Endothelial cell of umbilical vein (primary cell): ENCODE data around the gene CELA2B. TPM values are rescaled to one million over a fixed set of nuclear protein-coding genes. Genes with fewer than 3 reads are reported as not detected.

Experiments used
- BruUV-seq: library from RNA; stranded (reverse); fragments of 400-500 nt; replicated peaks from 2 replicates; lab custom pipeline; 2021; lab: Mats Ljungman, UMichigan
- CTCF ChIA-PET: fragments of 300-600, 350-600 bp; sonication (Branson Sonifier 250); formaldehyde crosslinking; loops from one replicate; lab custom pipeline; 2021; ENCODE audit warnings: antibody characterized with exemption, inconsistent platforms; lab: Charles Lee
- POLR2A ChIA-PET: fragments of 300-600, 350-600 bp; sonication (Branson Sonifier 250); formaldehyde crosslinking; loops from one replicate; lab custom pipeline; 2021; ENCODE audit warnings: antibody characterized with exemption, inconsistent platforms; lab: Charles Lee
- DNase-seq: peaks from one replicate; pipeline ENCODE4 v3.0.0-alpha.2; 2011; ENCODE audit warnings: low read depth, low spot score
- FAIRE-seq: peaks from 2 replicates; lab custom pipeline; 2011; peaks lifted over from hg19 to GRCh38; lab: Jason Lieb, UNC
- H2AFZ ChIP-seq: 2 replicates; pipeline ENCODE4 v1.6.0; 2012; ENCODE audit warnings: low read depth, low read length, control low read depth, inconsistent platforms
- H3K27ac ChIP-seq: 2 replicates; pipeline ENCODE4 v1.5.1; 2011; ENCODE audit warnings: low read depth, mild to moderate bottlenecking, control low read depth, low read length, moderate library complexity; ENCODE audit not compliant: insufficient read depth
- H3K27me3 ChIP-seq, 2 experiments: 2 replicates each; pipeline versions ENCODE4 v1.6.0 to v1.6.1; 2011; ENCODE audit warnings: low read length in 2 of 2, mixed read lengths in 1 of 2; ENCODE audit not compliant: control insufficient read depth in 2 of 2, insufficient read depth in 2 of 2
- H3K36me3 ChIP-seq, 2 experiments: 2 replicates in 1 of 2; 3 replicates in 1 of 2; pipeline ENCODE4 v1.5.1; 2011; ENCODE audit warnings: low read length in 2 of 2, mild to moderate bottlenecking in 1 of 2, moderate library complexity in 1 of 2; ENCODE audit not compliant: control insufficient read depth in 2 of 2, insufficient read depth in 2 of 2; ENCODE audit errors: extremely low read depth in 1 of 2
- H3K4me1 ChIP-seq: 3 replicates; pipeline ENCODE4 v1.5.1; 2011; ENCODE audit warnings: mild to moderate bottlenecking, low read length; ENCODE audit not compliant: control insufficient read depth, insufficient read depth; ENCODE audit errors: extremely low read depth
- H3K4me2 ChIP-seq: 2 replicates; pipeline ENCODE4 v1.6.1; 2011; ENCODE audit warnings: low read length, control low read depth, mixed read lengths; ENCODE audit not compliant: insufficient read depth
- H3K4me3 ChIP-seq, 3 experiments: fragments of 200-600 bp in 1 of 3; sonication (generic), shearing (Covaris generic) in 1 of 3; replicated peaks in 1 of 3; 2 replicates each; pipeline ENCODE4 v1.5.1; 2011 to 2016; ENCODE audit warnings: control low read depth in 3 of 3, low read length in 3 of 3, mild to moderate bottlenecking in 2 of 3, inconsistent platforms in 1 of 3, low read depth in 1 of 3, moderate library complexity in 1 of 3; ENCODE audit not compliant: insufficient read depth in 1 of 3
- H3K79me2 ChIP-seq: 2 replicates; pipeline ENCODE4 v1.6.0; 2012; ENCODE audit warnings: low read length, inconsistent platforms; ENCODE audit not compliant: control insufficient read depth, insufficient read depth
- H3K9ac ChIP-seq: replicated peaks from 2 replicates; pipeline ENCODE3; 2011; ENCODE audit warnings: low read length, control low read depth; ENCODE audit not compliant: insufficient read depth; ENCODE audit errors: extremely low read depth
- H3K9me1 ChIP-seq: replicated peaks from 3 replicates; pipeline ENCODE4 v1.6.0; 2011; ENCODE audit warnings: mild to moderate bottlenecking, low read length; ENCODE audit not compliant: control insufficient read depth, insufficient read depth; ENCODE audit errors: extremely low read depth
- H3K9me3 ChIP-seq: replicated peaks from 2 replicates; pipeline ENCODE4 v1.5.1; 2012; ENCODE audit warnings: low read length, inconsistent platforms; ENCODE audit not compliant: control insufficient read depth, insufficient read depth
- H4K20me1 ChIP-seq: replicated peaks from 2 replicates; pipeline ENCODE3; 2011; ENCODE audit warnings: mild to moderate bottlenecking, low read length; ENCODE audit not compliant: control insufficient read depth, insufficient read depth; ENCODE audit errors: extremely low read depth
- CTCF ChIP-seq, 2 donors: IDR thresholded peaks; 1 replicate in 1 of 2; 2 replicates in 1 of 2; pipeline ENCODE4 v1.5.1; 2011; ENCODE audit warnings: low read length in 2 of 2, mild to moderate bottlenecking in 2 of 2, moderate library complexity in 2 of 2, control low read depth in 1 of 2, inconsistent platforms in 1 of 2, low read depth in 1 of 2; ENCODE audit not compliant: insufficient read depth in 1 of 2; ENCODE audit errors: extremely low read depth in 1 of 2
- EZH2 ChIP-seq: IDR thresholded peaks from 2 replicates; pipeline ENCODE4 v1.6.1; 2012; ENCODE audit warnings: borderline replicate concordance, low read depth, mild to moderate bottlenecking, moderate library complexity, low read length, inconsistent platforms; ENCODE audit not compliant: severe bottlenecking
- FOS ChIP-seq: IDR thresholded peaks from 2 replicates; pipeline ENCODE4 v1.6.1; 2011; ENCODE audit warnings: mild to moderate bottlenecking, low read length, moderate library complexity, borderline replicate concordance; ENCODE audit not compliant: insufficient read depth
- JUN ChIP-seq: IDR thresholded peaks from 2 replicates; pipeline ENCODE4 v1.6.1; 2011; ENCODE audit warnings: borderline replicate concordance, low read depth; ENCODE audit not compliant: insufficient read length, insufficient read depth
- MAX ChIP-seq: IDR thresholded peaks from 2 replicates; pipeline ENCODE4 v1.6.1; 2011; ENCODE audit not compliant: insufficient read depth, insufficient read length
- MYC ChIP-seq: IDR thresholded peaks from one replicate; pipeline ENCODE4 v1.6.1; 2011; ENCODE audit warnings: mild to moderate bottlenecking, low read depth, low read length
- POLR2A ChIP-seq: IDR thresholded peaks from 2 replicates; pipeline ENCODE4 v1.6.1; 2012; ENCODE audit warnings: low read depth, mild to moderate bottlenecking, control low read depth, low read length
- dilution Hi-C: fragments of 300-500 bp; cut with MboI; formaldehyde crosslinking; loops from one replicate; pipeline ENCODE4 v1.15.0; 2019; ENCODE audit warnings: low sequenced_read_pairs; ENCODE audit not compliant: extremely low pct_ligation_motif_present
- intact Hi-C: fragments of 100-400 bp; cut with micrococcal nuclease; formaldehyde crosslinking; loops from one replicate; pipeline ENCODE4 v1.10.0; 2022
- polyA plus RNA-seq, 4 experiments: library from polyadenylated mRNA; depleted of rRNA in 3 of 4; stranded (reverse) in 3 of 4; unstranded in 1 of 4; fragments of >200 nt; gene quantifications; 2 replicates each; pipeline versions ENCODE4 v1.2.1 to v1.2.3, GENCODE V29; 2011 to 2012; ENCODE audit warnings: missing spikeins in 1 of 4
- total RNA-seq: library from RNA; stranded (reverse); gene quantifications from 2 replicates; pipeline ENCODE4 v1.2.3, GENCODE V29; 2021

CELA2B gene
- total and polyA plus RNA-seq, 2 donors (not counting 3 experiments of a cell fraction or from before 2014, with no cell fraction given): not detected

- Histone ChIP-seq H2AFZ (no peak overlapping the region), H3K9me1 (no peaks in the 10 kb centered on the region), H3K36me3 (no peaks in the 10 kb centered on the region), H3K4me2 (no peak overlapping the region), H3K27ac (no peak overlapping the region), H3K4me1 (no peaks in the 10 kb centered on the region), H3K27me3 (peaks cover 0 to 2% of the 10 kb centered on the region in 2 experiments), H3K79me2 (no peaks in the 10 kb centered on the region), H3K4me3 (no peak overlapping the region), H3K9ac (no peak overlapping the region), H3K9me3 (no peaks in the 10 kb centered on the region), H4K20me1 (no peaks in the 10 kb centered on the region)
- intact Hi-C loops: no loop called here
- DNase-seq (no peak), FAIRE-seq (no peak)
- BruUV-seq: no TSS peak
- dilution Hi-C loops: no loop called here
- POLR2A ChIA-PET: no interaction called here
- CTCF ChIA-PET: no interaction called here
- TF ChIP-seq CTCF (IDR thresholded peaks at IDR 0.05; ENCODE audit: extremely low read depth in 1 of 2, insufficient read depth in 1 of 2, low read depth in 1 of 2, low read length in 2 of 2) (no peak), EZH2 (no peak)
Observed at GRCh38 chr1:15442119-15442518, 33.8 kb upstream of the CELA2B start.

GRCh38 chr1:15442759-15443158, 33.1 kb upstream of the CELA2B start:
- Histone ChIP-seq H2AFZ (no peak overlapping the region), H3K27ac (no peak overlapping the region), H3K27me3 (peaks cover 0 to 2% of the 10 kb centered on the region in 2 experiments), H3K36me3 (no peaks in the 10 kb centered on the region), H4K20me1 (no peaks in the 10 kb centered on the region), H3K79me2 (no peaks in the 10 kb centered on the region), H3K4me2 (no peak overlapping the region), H3K4me3 (no peak overlapping the region), H3K4me1 (no peaks in the 10 kb centered on the region), H3K9me1 (no peaks in the 10 kb centered on the region), H3K9me3 (no peaks in the 10 kb centered on the region), H3K9ac (no peak overlapping the region)
- no peak for DNase-seq
- ChIA-PET CTCF (no interaction called here), POLR2A (no interaction called here)
- BruUV-seq: no TSS peak
- TF ChIP-seq MAX: no peak
- TF ChIP-seq JUN: no peak
- no peak for TF ChIP-seq CTCF (IDR thresholded peaks at IDR 0.05; ENCODE audit: extremely low read depth in 1 of 2, insufficient read depth in 1 of 2, low read depth in 1 of 2, low read length in 2 of 2)
- no peak for TF ChIP-seq POLR2A
- TF ChIP-seq FOS: no peak
- TF ChIP-seq MYC: no peak
- dilution Hi-C loops: no loop called here
- intact Hi-C loops: no loop called here
- no peak for FAIRE-seq
